ENCODE measurements around the gene GRID2. TPM values are rescaled to one million over a fixed set of nuclear protein-coding genes. Genes with fewer than 3 reads are reported as not detected.
A peak's percentile ranks its signal among the peaks of the same experiment; 100 is the strongest.

The GRID2 gene
- total and polyA plus RNA-seq, 9 of the 15 experiments (the other 6 are each of a cell fraction or from before 2014, with no cell fraction given): 0.04 TPM; not detected in 7

DNA sequence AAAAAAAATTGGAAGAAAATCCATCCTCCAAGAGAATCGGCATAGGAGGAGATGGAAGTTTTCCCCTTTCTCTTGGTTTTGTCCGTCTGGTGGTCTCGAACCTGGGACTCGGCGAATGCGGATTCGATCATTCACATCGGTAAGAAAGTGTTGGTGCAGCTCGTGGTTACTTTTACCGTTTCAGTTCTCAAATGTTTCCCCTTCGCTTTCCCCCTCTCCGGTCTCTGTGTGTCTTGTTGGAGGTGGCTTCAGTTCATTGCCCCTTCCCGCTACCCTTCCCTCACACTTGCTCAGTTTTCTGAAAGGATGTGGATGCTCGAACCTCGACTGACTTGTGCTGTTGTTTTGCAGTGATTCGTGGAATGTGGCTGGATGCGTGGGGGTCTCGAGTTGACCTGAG, 840 bp downstream of the GRID2 start (continued):
- TF ChIP-seq, protein P1, sequence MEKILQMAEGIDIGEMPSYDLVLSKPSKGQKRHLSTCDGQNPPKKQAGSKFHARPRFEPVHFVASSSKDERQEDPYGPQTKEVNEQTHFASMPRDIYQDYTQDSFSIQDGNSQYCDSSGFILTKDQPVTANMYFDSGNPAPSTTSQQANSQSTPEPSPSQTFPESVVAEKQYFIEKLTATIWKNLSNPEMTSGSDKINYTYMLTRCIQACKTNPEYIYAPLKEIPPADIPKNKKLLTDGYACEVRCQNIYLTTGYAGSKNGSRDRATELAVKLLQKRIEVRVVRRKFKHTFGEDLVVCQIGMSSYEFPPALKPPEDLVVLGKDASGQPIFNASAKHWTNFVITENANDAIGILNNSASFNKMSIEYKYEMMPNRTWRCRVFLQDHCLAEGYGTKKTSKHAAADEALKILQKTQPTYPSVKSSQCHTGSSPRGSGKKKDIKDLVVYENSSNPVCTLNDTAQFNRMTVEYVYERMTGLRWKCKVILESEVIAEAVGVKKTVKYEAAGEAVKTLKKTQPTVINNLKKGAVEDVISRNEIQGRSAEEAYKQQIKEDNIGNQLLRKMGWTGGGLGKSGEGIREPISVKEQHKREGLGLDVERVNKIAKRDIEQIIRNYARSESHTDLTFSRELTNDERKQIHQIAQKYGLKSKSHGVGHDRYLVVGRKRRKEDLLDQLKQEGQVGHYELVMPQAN (IDR thresholded peaks at IDR 0.05; ENCODE audit: borderline replicate concordance): no peak

DNA sequence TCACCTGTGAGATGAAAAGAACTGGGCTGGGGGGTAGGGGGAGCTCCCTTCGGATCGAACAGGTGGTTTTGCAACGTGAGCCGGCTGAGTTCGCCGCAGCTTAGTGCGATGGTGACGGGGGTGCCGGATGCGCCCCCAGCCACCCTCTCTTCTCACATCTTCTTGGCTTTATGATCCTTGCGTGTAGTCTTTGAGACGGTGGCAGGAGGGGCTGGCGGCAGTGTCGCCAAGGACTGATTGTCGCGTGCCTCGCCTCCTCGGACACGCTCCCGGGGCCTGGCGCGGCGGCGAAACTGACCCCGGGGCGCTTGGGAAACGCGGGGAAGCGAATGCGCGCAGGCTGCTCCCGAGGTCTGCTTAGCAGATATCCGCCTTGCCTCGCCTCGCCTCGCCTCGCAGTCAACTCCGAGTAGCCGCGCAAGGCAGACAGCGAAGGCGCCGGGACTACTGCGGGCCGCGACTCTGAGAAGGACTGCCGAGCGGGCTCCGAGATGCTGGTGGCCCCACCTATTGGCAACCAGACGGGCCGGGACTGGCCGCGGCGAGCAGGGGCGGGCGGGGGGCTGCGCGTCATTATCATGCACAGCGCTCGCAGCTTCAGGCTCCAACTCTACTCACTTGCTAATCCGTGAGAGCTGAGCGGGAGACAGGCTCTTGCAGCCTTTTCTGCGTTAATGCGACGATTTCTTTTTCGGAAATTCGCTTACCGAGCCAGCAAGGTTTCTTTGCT, 1.5 kb downstream of the GRID2 start:
- H3K27ac ChIP-seq (ENCODE audit: extremely low read depth, low read depth, low read length): no peak overlapping the region
- H3K36me3 ChIP-seq (ENCODE audit: control insufficient read depth, insufficient read depth, low read length): no peaks in the 10 kb centered on the region
- FAIRE-seq: no peak
- ChIA-PET POLR2A (no interaction called here), CTCF (ENCODE audit: low intra/inter-chr PET ratio) (no interaction called here)
- no TSS peak for BruUV-seq (replicated peaks)
- H3K4me3 ChIP-seq: no peak overlapping the region
- H3K4me1 ChIP-seq (replicated peaks in 1 of 2; ENCODE audit: control insufficient read depth in 2 of 2, insufficient read depth in 2 of 2, low read length in 2 of 2): no peaks in the 10 kb centered on the region
- H2AFZ ChIP-seq (ENCODE audit: low read depth, low read length): no peak overlapping the region
- H3K9ac ChIP-seq (ENCODE audit: insufficient read depth in 1 of 2, low read depth in 2 of 2, low read length in 2 of 2): no peak overlapping the region
- H3K9me1 ChIP-seq (ENCODE audit: control insufficient read depth, insufficient read depth, low read length): no peaks in the 10 kb centered on the region
- DNase-seq (ENCODE audit: extremely low read depth in 1 of 4, low spot score in 3 of 4): peak in 1 of 4 experiments; percentile 0
- no peaks in the 10 kb centered on the region for H3K27me3 ChIP-seq (ENCODE audit: control insufficient read depth in 2 of 2, insufficient read depth in 2 of 2, low read length in 2 of 2)
- in situ Hi-C loops (cut with MboI): no loop called here
- no peaks in the 10 kb centered on the region for H3K79me2 ChIP-seq (ENCODE audit: control insufficient read depth, insufficient read depth, low read length)
- no peaks in the 10 kb centered on the region for H4K20me1 ChIP-seq (replicated peaks; ENCODE audit: control insufficient read depth, insufficient read depth, low read length)
- WGBS (ENCODE audit: insufficient coverage, low coverage, missing lambda C conversion rate): 8% methylated on average over 46 of the region's 68 CpGs
- no peak for ATAC-seq
- intact Hi-C loops (cut with micrococcal nuclease): no loop called here
- no peak overlapping the region for H3K4me2 ChIP-seq (ENCODE audit: insufficient read depth, low read length)
- no peaks in the 10 kb centered on the region for H3K9me3 ChIP-seq (replicated peaks; ENCODE audit: control insufficient read depth, insufficient read depth, low read depth, low read length)
- no peak for TF ChIP-seq ELK3 (CRISPR knock-in tag; IDR thresholded peaks at IDR 0.05)
- no peak for TF ChIP-seq CREB3L1 (IDR thresholded peaks at IDR 0.05; ENCODE audit: borderline replicate concordance, low read depth)
- TF ChIP-seq ZNF347 (CRISPR knock-in tag; IDR thresholded peaks at IDR 0.05; ENCODE audit: low read depth): no peak
- TF ChIP-seq NCOR1 (IDR thresholded peaks at IDR 0.05): no peak
- TF ChIP-seq PML (IDR thresholded peaks at IDR 0.05; ENCODE audit: low read length): no peak
- no peak for TF ChIP-seq ZNF644 (tag; IDR thresholded peaks at IDR 0.05; ENCODE audit: low read depth)
- TF ChIP-seq SMAD3 (CRISPR knock-in tag; conservative IDR thresholded peaks at IDR 0.05): no peak
- TF ChIP-seq SRF (CRISPR knock-in tag; IDR thresholded peaks at IDR 0.05): no peak
- TF ChIP-seq GTF2B (IDR thresholded peaks at IDR 0.05; ENCODE audit: extremely low read depth, insufficient read length): no peak
- no peak for TF ChIP-seq ZEB2 (IDR thresholded peaks at IDR 0.05)
- no peak for TF ChIP-seq HMGXB4 (CRISPR knock-in tag; IDR thresholded peaks at IDR 0.05)
- TF ChIP-seq NONO (IDR thresholded peaks at IDR 0.05; ENCODE audit: low read depth in 2 of 2, low read length in 1 of 2): no peak
